Fibroblast of skin of right biceps (primary cell): Measurements from ENCODE around the gene MCCD1.
A peak's percentile ranks its signal among the peaks of the same experiment; 100 is the strongest.

Experiments used
- DNase-seq: peaks from one replicate; pipeline ENCODE4 v3.0.0-alpha.2; 2013

The MCCD1 gene

DNA sequence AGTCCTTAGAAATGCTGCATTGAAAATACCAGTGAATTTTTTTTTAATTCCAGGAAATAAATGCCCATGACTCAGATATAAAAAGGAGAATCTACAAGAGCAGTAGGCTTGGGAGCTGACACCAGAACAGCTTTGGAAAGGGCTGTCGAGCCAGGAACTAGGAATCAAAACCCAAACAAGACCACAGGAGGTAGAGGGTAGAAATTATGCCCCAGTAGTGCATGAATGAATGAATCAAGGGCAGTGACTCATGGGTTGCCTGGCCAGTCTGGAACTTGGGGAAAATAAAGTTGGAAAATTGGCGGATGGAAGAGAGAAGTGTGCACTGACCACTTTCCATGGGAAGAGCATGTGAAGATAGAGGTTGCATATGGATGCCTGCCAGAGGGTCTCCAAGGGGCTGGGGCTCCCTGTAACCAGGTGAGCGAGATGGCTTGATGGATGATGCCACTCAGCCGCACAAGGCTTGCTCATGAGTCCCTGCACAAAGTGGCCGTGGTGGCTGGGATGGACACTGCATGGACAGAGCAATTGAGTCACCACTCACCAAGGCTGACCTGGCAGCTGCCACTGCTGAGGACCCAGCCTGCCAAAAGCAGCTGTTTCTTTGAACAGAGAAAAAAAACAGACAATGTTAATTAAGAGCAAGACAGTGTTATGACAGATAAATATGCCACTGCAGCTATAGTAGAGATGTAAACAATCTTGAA is 15.2 kb upstream of the MCCD1 start:
- no peak for DNase-seq

DNA sequence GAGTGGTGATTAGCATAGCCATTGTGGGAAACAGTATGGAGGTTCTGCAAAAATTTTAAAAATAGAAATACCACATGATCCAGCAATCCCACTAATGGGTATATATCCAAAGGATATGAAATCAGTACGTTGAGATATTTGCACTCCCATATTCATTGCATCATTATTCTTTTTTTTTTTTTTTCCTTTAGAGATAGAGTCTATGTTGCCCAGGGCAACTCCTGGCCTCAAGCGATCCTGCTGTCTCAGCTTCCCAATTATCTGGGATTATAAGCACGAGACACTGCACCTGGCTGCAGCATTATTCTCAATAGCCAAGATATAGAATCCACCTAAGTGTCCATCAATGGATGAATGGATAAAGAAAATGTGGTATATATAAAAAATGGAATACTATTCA is 6.9 kb upstream of the MCCD1 start:
- DNase-seq = no peak

DNA sequence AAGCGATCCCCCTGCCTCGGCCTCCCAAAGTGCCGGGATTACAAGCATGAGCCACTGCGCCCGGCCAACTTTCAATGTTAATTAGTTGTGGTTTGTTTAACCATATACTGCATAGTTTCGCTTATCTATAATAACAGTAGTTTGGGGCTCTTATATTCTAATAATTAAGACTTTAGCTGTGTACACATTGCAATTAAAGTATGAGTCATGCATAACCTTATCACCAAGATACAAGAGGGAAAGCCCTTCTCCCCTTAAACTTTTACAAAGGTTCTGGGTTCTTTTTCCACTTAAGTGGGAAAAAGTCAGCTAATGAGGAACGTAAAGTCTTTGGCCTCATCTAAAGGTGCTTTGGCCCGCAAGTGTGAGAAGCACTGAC is 3.2 kb upstream of the MCCD1 start:
- DNase-seq = no peak

DNA sequence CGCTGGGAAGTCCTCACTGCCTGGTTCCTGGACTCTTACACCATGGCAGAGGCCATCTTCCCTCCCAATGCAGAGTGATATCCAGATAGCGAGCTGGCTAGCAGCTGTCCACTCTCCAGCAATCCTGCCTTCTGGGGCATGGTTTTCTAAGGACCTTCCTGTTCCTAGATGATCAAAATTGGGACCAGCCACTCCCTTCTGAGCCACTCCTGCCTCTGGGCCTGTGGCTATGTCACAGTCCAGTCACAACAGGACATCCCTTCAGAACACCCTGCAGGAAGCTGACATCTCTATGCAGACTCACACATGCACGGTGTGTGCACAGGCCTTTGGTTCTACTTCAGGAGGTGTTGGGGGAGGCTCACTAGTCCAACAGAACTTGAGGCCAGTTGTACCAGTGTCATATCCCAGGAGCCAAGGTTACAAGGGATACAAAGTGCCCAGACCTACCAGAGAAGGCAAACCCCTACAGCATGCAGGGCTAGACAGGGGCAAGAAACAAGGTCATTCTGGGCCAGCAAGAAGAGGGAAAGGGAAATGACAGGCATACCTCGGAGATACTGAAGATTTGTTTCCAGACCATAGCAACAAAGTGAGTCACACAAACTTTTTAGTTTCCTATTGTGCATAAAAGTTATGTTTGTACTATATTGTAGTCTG is 2.7 kb upstream of the MCCD1 start:
- peak; percentile 49 for DNase-seq

DNA sequence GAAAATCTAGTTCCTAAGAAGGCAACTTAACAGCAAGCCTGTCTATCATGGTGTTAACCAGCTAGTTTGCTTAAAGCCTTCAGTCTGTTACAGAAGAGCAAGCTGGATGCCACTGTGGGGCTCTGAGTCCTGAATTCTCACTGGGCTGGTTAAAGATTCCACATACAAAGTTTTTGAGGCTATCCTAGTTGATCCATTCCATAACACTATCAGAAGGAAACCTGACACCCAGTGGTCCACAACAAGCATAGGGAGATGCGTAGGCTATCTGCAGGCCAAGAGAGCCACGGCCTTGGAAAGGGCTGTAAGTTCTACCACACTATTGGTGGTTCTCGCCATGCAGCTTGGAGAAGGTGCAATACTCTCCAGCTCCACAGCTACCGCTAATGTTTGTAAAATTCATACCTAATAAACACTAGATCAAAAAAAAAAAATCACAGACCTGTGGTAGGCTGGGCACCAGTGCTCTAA is 420 bp upstream of the MCCD1 start:
- no peak for DNase-seq

DNA sequence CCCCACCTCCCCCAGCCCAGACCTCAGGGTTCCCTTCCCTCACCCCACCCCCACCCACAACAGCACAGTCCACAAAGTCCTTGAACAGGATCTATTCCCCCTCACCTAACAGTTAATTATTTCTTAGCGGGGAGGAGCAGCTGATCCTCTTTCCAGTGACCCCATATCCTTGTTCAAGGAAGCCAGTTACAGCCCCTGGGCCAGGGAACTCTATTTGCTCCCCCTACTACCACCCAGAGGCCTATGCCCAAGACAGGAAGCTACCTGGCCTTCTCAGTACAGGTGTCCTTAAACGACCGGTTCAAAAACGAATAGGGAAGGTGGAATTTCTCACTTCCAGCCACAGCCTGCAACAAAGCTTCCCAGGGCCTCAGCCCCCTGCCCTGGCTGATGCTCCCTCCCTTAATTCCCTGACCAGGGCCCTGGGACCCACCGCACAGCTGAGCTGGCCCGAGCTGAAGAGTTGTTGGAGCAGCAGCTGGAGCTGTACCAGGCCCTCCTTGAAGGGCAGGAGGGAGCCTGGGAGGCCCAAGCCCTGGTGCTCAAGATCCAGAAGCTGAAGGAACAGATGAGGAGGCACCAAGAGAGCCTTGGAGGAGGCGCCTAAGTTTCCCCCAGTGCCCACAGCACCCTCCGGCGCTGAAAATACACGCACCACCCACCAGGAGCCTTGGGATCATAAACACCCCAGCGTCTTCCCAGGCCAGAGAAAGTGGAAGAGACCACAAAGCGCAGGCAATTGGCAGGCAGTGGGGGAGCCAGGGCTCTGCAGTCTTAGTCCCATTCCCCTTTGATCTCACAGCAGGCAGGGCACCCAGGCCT is 778 bp downstream of the MCCD1 start:
- DNase-seq = no peak

DNA sequence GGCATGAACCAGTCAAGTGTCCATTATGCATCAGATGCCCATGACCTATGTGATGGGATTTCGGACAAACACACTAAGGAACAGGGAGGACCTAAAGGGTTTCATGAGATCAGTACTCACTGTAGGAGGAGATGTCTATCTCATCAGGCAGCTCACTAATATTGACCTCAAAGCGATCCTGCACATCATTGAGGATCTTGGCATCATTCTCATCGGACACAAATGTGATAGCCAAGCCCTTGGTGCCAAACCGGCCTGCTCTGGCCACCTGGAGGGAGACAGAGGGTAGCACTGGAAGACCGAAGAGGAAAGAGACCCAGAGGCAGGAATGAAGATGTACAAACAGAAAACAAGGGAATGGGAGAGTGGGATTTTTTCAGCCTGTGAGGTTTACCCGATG is 1.9 kb downstream of the MCCD1 start:
- DNase-seq = no peak

DNA sequence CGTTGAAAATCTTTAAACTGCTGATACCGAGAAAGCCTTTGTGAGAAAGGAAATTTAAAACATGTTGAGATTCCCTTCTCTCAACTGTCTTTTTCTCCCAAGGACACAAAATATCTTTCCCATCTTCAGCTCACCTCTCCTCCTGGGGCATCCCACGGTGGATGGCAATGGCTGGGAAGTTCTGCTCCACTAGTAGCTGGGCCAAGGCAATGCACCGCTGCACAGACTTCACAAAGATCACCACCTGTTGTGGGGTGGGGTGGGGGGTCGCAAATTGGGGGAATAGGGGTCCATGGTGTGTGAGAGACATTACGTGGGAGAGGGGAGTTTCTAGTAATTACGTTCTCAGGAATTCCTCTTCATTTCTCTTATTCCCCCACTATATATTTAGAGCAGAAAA is 2.4 kb downstream of the MCCD1 start:
- no peak for DNase-seq

DNA sequence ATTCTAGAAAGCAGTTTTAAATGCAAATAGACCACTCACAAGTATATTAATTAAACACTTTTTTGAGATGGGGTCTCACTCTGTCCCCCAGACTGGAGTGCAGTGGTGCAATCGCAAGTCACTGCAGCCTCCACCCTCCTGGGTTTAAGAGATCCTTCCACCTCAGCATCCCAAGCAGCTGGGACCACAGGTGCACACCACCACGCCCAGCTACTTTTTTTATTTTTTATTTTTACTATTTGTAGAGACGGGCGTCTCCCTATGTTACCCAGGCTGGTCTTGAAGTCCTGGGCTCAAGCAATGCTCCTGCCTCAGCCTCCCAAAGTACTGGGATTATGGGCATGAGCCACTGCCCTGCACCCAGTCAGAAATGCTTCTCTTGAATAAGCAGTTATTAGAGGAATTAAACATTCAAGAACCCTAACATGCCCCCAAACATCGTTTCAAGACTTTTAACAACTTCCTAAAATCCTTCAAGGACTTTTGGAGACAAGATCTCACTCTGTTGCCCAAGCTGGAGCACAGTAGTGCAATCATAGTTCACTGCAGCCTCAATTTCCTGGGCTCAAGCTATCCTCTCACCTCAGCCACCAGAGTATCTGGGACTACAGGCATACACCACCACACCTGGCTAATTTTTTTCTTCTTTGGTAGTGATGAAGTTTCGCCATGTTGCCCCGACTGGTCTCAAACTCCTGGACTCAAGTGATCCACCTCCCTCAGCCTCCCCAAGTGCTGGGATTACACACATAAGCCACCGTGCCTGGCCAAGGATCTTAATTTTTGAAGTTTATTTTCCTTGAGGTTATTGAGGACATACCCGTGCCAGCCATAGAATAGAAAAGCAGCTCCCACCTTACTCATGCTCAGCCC is 3.2 kb downstream of the MCCD1 start:
- no peak for DNase-seq

DNA sequence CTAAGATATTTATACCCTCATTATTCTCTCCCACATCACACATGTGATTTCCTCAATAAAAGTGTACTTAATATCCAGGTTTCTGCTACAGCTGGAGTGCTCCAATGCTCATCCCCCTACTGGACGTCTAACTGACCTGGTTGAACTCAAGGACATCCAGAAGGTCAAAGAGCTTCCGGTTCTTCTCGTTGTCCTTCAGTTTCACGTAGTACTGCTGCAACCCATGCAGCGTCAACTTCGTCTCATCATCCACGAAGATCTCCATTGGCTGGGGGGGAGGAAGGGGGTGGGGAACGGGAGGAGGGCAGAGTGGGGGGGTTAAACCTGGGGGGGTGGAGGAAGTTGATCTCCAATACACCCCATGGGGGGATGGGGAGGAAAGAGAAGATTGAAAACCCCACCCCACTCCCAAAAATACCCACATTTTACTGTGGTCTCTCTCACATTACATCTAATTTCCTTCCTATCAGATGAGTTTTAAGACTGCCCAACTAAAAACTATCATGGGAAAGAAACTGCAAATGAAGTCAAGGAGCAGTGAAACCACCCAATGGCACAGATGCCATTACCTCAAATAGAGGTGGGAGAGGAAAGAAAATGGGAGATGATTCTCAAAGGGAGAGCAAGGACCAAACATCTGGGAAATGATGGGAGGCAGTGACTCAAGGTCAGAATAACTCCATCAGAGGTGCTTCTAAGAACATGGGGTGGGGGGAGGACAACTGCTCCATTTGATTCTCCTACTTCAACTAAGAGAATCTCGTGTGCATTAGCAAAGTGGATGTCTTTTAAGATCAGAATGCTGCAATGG is 4.1 kb downstream of the MCCD1 start:
- no peak for DNase-seq

DNA sequence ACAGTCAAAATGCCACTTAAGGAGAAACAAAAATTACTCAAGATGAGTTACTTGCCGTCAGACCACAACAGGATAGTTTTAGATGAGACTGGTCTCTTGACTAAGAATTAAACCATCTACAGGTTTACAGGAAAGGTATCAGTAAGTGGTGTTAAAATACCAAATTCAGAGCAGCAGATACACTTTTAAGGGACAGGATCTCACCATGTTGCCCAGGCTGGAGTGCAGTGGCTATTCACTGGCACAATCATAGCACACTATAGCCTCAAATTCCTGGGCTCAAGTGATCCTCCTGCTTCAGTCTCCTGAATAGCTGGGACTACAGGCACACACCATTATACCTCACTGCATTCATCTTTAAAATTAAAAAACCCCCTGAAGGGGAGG is 4.7 kb downstream of the MCCD1 start:
- no peak for DNase-seq

DNA sequence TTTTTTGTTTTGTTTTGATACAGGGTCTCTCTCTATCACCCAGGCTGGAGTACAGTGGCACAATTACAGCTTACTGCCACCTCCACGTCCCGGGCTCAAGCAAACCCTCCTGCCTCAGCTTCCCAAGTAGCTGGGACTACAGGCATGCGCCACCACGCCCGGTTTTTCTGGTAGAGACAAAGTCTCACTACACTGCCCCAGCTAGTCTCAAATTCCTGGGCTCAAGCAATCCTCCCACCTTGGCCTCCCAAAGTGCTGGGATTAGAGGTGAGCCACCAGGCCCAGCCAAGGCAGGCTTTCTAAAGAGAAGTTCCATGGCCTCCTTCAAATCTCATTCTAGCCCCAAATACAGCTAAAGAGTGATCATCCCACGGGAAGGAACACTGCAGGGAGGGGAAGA is 5.2 kb downstream of the MCCD1 start:
- no peak for DNase-seq

DNA sequence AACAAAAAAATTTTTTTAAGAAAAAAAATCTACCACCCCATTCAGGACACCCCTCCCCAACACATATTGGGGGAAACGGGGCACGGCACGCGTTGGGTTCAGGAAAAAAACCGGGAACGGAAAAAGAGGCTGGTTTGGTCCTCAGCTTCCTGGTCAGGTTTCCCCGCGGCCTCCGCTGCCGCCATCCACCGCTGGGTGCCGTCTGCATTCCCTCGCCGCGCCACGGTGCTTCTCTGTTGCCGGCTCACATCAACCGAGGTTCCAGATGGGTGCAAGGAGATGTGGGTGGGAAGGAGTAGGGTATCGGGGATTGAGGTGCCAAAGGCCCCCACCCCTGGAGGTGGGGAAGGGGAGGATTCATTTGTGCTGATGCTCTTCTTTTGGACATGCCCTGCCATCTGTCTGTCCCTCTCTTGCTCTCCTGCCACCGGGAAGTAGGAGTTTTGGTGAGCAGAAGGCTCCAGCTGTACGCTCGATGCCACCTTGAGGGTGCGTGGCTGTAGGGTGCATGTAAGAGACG is 5.8 kb downstream of the MCCD1 start:
- DNase-seq = no peak

DNA sequence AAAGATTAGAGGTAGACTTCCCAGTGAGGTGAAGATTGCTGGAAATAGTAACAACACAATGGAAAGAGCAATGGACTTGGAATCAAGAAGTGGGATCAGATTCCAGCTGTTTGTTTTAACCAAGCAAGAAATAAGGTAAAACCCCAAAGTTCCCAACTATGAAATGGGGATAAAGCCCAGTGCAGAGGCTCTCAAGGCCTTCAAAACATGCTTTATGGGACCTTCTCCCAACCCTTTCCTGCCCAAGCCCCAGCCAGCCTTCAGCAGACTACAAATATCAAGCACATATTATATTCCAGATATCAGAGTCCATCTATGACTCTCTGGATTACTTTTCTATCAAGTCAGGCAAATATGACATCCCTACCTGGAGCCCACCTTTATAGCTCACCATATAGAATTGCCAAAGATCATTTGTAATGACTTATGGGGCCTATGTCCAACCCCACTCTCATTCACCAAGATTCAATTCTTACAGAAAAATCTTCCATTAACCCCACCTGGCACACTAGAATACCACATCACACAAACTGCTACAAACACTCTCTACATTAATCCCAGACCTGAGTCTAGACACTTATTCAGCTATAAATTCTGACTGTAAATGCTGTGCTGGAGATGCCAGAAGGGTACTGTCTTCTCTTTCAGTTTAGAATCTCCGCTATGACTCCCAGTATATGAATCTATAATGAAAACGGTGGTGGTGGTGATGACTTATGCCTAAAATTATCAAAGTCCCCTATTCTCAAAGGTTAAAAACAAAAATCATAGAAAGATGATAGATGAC is 7.0 kb downstream of the MCCD1 start:
- no peak for DNase-seq

DNA sequence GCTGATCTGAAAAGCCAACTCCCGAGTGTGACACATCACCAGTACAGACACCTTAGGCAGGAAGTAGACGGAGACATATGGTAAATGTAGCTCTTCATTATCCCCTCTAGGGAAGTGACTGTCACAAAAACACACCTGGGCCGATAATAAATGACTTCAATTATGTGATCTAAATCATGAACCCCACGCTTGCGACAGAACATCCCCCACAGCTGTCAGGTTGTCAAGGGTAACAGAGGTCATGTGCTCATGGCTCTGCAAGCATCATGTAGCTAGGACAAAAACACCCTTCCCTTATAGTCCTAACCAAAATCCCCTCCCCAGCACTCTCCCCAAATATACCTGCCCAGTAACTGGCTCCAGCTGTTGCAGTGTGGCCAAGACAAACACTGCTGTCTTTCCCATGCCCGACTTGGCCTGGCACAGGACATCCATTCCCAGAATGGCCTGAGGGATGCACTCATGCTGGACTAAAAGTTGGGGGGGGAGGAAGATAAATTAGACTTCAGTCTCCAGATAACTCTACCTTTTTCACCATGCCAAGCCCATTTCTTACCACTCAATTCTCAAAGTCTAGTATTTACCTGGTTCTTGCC is 10.1 kb downstream of the MCCD1 start:
- no peak for DNase-seq

DNA sequence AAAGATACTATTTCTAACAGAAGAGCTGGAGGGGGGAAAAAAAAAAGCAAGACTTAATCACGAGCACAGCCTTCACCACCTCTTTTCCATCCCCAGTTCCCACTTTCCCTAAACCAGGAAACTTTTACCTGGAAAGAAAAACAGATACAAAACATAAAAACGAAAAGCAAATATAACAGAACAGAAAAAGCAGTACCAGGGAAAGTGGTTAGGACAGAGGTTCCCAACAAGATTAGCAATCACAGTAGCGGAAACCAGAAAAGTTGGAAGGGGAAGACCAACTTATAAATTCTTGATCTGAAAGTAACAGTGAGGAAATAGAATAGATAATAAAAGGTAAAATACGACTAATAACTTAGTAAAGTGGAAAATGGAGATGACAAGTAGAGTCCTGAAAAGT is 11.9 kb downstream of the MCCD1 start:
- no peak for DNase-seq

DNA sequence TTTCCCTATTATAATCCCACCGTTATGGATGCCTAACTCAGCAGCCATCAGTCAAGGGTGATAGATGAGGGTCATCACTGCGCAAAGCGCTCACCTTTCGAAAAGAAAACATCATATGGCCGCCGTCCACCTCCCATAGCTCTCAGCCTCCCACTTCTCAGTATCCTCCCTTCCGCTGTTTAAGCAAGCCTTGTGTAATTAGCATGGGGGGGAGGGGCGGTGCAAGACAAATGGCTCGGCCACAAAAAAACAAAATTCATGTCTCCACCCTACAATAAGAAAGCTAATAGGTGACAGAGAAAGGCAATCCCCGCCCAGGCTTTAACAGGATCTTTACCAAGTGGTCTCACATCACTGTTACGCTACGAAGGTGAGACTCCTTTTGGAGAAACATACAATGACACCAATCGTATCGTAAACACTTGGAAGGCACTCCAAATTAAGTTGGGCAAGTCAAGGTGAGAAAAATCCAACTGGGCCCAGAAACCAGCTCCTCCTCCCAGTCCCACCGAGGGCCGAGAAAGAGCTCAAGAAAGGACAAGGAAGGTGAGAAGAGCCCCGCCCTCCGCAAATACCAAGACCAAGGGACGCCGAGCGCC is 12.4 kb downstream of the MCCD1 start:
- peak; percentile 53 for DNase-seq

DNA sequence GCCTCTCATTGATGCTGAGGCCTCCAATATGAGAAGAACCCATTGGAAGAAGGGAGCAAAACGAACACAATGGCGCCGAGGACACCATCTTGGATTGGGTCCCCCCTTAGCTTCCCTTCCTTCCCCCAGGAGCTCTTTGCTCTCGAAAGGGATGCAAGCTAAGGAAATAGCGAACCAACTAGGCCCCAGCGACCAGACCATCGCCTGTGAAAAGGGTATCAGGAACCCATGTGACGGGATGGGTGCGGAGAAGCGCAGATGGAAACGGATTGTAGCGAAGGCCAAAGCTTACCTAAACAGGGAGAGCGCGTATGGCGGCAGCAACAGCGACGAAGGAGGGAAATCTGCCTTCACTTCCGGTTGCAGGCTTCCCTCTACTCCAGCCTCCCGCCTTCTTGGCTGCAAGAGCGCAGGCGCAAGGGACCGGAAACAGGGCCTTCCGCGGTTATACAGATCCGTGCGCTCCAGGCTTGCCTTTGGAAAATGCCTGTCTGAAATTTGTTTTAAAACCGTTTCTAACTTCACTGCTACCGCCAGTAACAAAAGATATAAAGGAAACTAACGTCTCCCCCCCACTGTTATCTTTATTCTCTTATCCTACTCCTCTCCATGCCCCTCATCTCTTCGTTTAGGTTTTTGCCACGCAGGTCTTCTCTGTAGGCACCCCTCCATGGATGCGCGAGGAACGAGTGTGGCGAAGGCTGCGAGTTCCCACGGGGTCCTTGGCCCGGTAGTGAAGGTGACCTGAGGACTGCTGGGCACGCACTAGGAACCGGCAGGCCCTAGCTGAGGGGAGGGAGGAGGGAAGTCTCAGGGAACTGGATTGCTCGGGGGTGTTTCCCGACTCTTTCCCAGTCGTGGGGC is 13.1 kb downstream of the MCCD1 start, which contains the start of gene DDX39B:
Gene DDX39B, minus strand, starts transcription at position 346 of the 864 bp plus-strand sequence. CDS start 1,471 bp downstream, outside the sequence.
- DNase-seq = peak; percentile 98

DNA sequence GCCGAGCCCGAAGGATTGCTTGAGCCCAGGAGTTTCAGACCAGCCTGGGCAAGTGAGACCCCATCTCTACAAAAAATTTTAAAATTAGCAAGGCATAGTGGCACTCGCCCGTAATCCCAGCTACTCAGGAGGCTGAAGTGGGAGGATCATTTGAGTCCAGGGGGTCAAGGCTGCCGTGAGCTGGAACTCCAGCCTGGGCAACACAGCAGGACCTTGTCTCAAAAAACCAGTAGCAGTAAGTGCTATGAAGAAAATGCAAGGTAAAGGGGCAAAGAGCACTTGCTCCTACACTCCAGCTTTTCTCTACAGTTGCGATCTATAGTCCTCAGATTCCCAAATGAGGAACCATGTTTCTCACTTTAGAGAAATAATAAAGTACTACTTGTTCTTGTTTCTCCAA is 14.9 kb downstream of the MCCD1 start:
- no peak for DNase-seq
